NK-92 (cell line): ENCODE results near the gene PLCB4.

Experiments
- DNase-seq: peaks from one replicate; lab custom pipeline; 2025; ENCODE audit not compliant: unreplicated experiment; lab: John Stamatoyannopoulos, UW

PLCB4 gene

GRCh38 chr20:9256393-9256792 is 187.5 kb downstream of the PLCB4 start:
- DNase-seq = no peak

- DNase-seq = no peak
Measured at GRCh38 chr20:9258901-9259300, 190.0 kb downstream of the PLCB4 start.

- DNase-seq = no peak
Measured at GRCh38 chr20:9260027-9260426, 191.1 kb downstream of the PLCB4 start.

GRCh38 chr20:9261781-9262180 is 192.9 kb downstream of the PLCB4 start:
- no peak for DNase-seq

- no peak for DNase-seq
Measured at GRCh38 chr20:9262653-9263194, 193.8 kb downstream of the PLCB4 start.

DNA sequence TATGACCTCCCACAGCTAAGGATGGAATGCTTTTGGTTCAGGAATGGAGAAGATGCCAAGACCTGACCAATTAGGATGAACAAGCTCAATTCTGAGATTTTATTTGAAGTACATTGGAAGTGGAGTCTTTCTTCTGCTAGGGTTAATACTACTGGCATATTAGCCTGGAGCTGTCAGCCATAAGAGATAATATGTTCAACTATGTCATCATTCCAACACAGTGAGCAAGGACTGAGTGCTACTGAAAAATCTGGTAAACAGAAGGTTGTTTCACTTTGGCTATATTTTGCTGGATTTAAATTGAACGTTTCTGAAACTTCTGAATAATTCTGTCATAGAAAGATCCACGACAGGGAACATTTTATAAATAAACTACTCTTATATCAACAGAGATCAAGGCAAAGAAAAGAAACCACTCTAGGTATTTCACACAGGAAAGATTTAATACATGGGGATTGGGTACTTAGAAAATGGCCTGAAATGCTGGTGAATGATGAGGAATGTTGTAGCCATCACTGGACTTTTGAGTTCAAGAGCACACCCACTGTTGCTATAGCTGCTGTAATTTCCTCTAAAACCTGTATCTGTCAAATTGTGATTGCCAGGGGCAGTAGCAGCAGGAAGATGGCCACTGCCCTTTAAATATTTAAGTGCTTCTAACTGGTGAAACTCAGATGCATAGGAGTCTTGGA is 200.5 kb downstream of the PLCB4 start:
- no peak for DNase-seq

DNA sequence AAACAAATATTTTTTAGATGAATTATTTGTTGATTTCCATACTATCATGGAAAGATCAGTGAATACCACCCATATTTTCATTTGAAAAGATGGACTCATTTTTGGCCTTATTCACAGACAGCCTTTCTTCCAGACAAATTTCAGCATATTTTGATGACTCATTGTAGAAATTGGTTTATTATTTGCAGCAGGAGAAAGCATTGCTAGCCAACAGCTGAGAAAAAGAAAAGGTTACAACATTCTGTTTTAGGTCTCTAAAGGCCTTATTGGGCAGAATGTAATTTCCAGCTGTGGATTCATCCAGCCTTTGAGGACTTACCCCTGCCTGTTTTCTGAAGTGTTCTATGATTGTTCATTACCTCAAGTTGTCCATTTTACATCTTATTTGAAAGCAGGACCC is 201.9 kb downstream of the PLCB4 start:
- DNase-seq = no peak

- DNase-seq = no peak
Measured at GRCh38 chr20:9276966-9277468, 208.1 kb downstream of the PLCB4 start.

- DNase-seq = no peak
Measured at GRCh38 chr20:9279918-9280401, 211.1 kb downstream of the PLCB4 start.

DNA sequence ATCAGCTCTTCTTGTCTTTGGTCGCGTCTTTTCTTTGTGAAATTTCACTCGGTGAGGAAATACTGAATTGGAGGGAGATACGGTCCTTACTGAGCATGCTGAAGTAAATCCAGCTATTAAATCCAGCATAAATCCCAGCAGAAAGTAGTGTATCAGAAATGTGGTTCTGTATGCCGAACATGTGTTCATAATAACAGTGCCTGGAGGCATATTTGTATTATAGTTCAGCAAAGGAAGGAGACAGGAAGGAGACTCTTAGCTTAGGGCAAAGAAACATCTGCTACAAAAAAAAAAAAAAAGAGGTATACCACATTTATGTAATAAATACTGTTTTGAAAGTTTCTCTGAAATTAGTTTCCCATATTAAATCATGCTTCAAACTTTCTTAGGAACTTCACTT is 211.8 kb downstream of the PLCB4 start:
- DNase-seq = no peak

GRCh38 chr20:9281803-9282202 is 212.9 kb downstream of the PLCB4 start:
- DNase-seq = no peak

- DNase-seq = no peak
Measured at GRCh38 chr20:9285617-9286016, 216.7 kb downstream of the PLCB4 start.

DNA sequence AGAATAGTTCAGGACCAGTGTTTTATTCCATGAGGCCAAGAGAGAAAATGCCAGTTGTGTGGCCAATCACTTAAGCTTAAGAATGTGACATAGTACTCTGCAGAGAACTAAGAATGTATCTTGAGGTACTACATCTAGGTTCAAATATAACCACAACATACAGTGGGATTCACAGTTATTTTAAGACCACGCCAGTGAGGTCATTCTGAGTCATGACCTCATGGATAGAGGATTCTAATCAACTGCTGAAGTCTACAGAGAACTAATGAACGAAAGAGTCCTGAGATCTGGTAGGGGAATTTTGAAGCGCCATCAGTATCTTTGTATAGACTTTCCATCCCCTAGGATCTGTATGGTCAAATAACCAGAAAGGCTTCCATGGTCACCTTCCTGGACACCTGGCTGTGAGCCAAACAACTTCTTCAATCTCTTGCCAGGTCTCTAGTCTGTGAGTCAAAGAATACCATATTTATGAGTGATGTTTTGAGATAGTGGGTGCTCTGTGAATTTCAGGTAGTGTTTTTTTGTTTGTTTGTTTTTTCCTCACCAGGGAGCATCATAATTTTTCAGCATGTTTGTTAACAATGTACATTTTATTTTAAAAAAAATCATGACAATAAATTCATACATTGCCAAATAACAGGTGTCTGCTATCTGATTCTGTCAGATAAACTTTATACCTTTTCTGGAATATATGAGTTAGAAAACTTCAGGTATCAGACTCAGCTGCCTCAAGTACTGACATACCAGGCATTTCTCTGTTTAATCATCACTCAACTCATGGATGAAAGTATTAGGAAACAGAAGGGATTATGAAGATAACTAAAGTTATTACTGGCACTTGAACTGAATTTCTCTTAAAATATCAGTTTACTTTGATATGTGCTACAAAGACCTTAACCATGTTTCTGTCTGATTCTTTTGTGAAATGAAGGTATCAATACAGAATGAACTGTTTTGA is 217.9 kb downstream of the PLCB4 start:
- DNase-seq = no peak

DNA sequence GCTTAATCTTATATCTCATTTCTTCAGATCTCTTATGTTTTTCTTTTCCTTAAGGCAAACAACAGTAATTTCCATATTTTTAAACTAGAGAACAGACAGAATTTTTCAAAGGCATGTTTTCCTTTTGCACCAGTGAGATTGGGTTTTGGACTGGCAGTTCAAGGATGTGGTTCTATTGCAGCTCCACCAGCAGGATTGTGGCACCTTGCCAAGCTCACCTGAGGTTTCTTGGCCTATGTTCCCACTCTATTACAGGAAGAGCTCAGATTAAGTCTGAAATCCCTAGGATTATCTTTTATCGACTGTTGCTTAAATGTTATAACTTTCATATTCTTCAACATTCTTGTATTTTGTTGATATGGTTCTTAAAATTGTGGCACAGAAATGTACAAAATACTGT is 218.9 kb downstream of the PLCB4 start:
- DNase-seq = no peak

DNA sequence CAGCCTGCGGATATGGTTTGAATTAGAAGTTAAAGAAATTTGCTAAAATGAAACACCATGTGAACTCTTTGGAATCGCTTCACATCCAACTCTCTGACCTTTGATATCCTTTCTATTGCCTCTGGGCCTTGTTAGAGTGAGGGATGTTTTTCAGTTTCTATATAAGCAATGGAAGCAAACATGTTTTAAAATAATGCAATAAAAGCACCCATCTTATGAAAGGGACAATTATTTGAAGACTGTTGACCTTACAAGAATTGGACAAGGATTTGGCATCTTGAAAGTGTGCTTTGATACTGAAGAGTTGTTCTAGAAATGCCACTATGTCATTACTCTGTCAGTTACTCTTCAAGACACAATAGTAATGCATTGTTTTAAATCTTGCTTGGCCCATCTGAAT is 221.4 kb downstream of the PLCB4 start:
- no peak for DNase-seq

DNA sequence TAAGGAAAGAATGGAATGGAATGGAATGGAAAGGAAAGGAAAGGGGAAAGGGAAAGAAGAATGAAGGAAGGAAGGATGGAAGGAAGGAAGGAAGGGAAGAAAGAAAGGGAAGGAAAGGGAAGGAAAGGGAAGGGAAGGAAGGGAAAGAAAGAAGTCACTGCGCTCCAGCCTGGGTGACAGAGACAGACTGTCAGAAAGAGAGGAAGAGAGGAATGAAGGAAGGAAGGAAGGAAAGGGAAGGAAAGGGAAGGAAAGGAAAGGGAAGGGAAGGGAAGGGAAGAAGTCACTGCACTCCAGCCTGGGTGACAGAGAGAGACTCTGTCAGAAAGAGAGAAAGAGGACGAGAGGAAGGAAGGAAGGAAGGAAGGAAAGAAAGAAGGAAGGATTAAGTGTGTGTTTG is 224.3 kb downstream of the PLCB4 start:
- no peak for DNase-seq

DNA sequence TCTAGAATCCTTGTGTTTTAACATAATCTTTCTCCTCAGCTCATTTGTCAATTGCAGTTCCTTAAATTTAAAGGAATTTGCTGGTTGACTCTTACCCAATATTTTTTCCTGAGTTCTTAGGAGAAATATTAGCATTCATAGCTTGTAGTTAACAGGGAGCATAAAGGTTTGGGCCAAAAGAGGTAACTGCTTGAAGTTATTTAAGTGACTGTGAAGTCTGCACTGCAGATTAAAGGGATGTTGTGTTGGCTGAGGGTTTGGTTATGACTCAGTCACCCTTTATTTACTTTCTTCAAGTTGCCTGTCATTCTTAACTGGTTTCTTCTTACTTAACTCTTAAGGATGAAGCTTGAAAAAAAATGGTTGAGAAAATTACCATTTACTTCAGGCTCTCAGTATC is 225.2 kb downstream of the PLCB4 start:
- no peak for DNase-seq

- no peak for DNase-seq
Measured at GRCh38 chr20:9298906-9299305, 230.0 kb downstream of the PLCB4 start.

- no peak for DNase-seq
Measured at GRCh38 chr20:9300080-9300479, 231.2 kb downstream of the PLCB4 start.

GRCh38 chr20:9300534-9300933 is 231.6 kb downstream of the PLCB4 start:
- DNase-seq = no peak
